GM12878 (cell line): ENCODE data around the gene ARL15. TPM values are rescaled to one million over a fixed set of nuclear protein-coding genes. Genes with fewer than 3 reads are reported as not detected.

ENCODE experiments used
- ATAC-seq: fragments of 200-7000 bp; cut with Tn5 transposase; 3 replicates; pipeline ENCODE4 v1.9.1; 2020; ENCODE audit warnings: mild to moderate bottlenecking, moderate library complexity
- BruUV-seq: library from RNA; stranded (reverse); fragments of 400-500 nt; replicated peaks from 2 replicates; lab custom pipeline; 2021; lab: Mats Ljungman, UMichigan
- CTCF ChIA-PET: fragments of 300-600 bp; sonication (Branson Sonifier 250); formaldehyde crosslinking; extraction: SDS; loops from one replicate; lab custom pipeline; 2021; ENCODE audit warnings: inconsistent platforms; lab: Yijun Ruan, JAX
- POLR2A ChIA-PET: fragments of 350-600 bp; formaldehyde crosslinking; extraction: SDS; loops from one replicate; lab custom pipeline; 2021; ENCODE audit warnings: inconsistent platforms; lab: Charles Lee
- RAD21 ChIA-PET: fragments of 300-600 bp; sonication (Branson Sonifier 250); formaldehyde crosslinking; loops from one replicate; lab custom pipeline; 2023; ENCODE audit warnings: antibody characterized with exemption; ENCODE audit not compliant: unreplicated experiment; lab: Charles Lee
- SMC1A ChIA-PET: fragments of 300-600 bp; sonication (Branson Sonifier 250); formaldehyde crosslinking; loops from one replicate; lab custom pipeline; 2023; ENCODE audit not compliant: unreplicated experiment, uncharacterized antibody; lab: Charles Lee
- DNase-seq: peaks from one replicate; pipeline ENCODE4 v3.0.0-alpha.2; 2011; ENCODE audit warnings: low read depth, low spot score
- FAIRE-seq: peaks from 3 replicates; lab custom pipeline; 2011; peaks lifted over from hg19 to GRCh38; lab: Jason Lieb, UNC
- H2AFZ ChIP-seq: 2 replicates; pipeline ENCODE4 v1.6.0; 2011; ENCODE audit warnings: low read depth, low read length, control low read depth; ENCODE audit not compliant: control insufficient read depth
- H3K27ac ChIP-seq: 2 replicates; pipeline ENCODE4 v1.5.1; 2011; ENCODE audit warnings: control low read depth; ENCODE audit not compliant: control insufficient read depth, insufficient read depth
- H3K27me3 ChIP-seq, 2 experiments: replicated peaks in 1 of 2; 2 replicates each; pipeline versions ENCODE4 v1.6.0 to v1.6.1; 2011; ENCODE audit warnings: low read length in 1 of 2; ENCODE audit not compliant: control insufficient read depth in 2 of 2, insufficient read depth in 2 of 2
- H3K36me3 ChIP-seq, 2 experiments: 2 replicates each; pipeline ENCODE4 v1.5.1; 2011; ENCODE audit warnings: low read length in 1 of 2; ENCODE audit not compliant: control insufficient read depth in 2 of 2, insufficient read depth in 2 of 2
- H3K4me1 ChIP-seq: 2 replicates; pipeline ENCODE4 v1.6.1; 2011; ENCODE audit warnings: mild to moderate bottlenecking, low read length, moderate library complexity, mixed read lengths; ENCODE audit not compliant: control insufficient read depth, insufficient read depth
- H3K4me2 ChIP-seq: 2 replicates; pipeline ENCODE4 v1.6.0; 2011; ENCODE audit warnings: control low read depth; ENCODE audit not compliant: control insufficient read depth, insufficient read depth
- H3K4me3 ChIP-seq: fragments of 200-600 bp; sonication (generic); 2 replicates; pipeline ENCODE4 v1.5.1; 2016
- H3K79me2 ChIP-seq: 2 replicates; pipeline ENCODE4 v1.6.0; 2011; ENCODE audit warnings: low read length; ENCODE audit not compliant: control insufficient read depth, insufficient read depth
- H3K9ac ChIP-seq: 2 replicates; pipeline ENCODE4 v1.8.0; 2011; ENCODE audit warnings: low read length, control low read depth, mixed read lengths; ENCODE audit not compliant: control insufficient read depth, insufficient read depth
- H3K9me3 ChIP-seq: replicated peaks from 3 replicates; pipeline ENCODE4 v1.5.1; 2011; ENCODE audit warnings: mild to moderate bottlenecking, low read length; ENCODE audit not compliant: control insufficient read depth, insufficient read depth
- H4K20me1 ChIP-seq: 2 replicates; pipeline ENCODE4 v1.6.0; 2011; ENCODE audit not compliant: control insufficient read depth, insufficient read depth
- BRCA1 ChIP-seq: IDR thresholded peaks from 2 replicates; pipeline ENCODE4 v1.6.1; 2011; ENCODE audit warnings: low read depth, low read length, improper control_type of control experiment
- JUND ChIP-seq: IDR thresholded peaks from 2 replicates; pipeline ENCODE4 v1.6.1; 2012; ENCODE audit warnings: low read depth, mild to moderate bottlenecking, low read length, improper control_type of control experiment, moderate library complexity
- MYC ChIP-seq: IDR thresholded peaks from 2 replicates; pipeline ENCODE4 v1.6.1; 2011; ENCODE audit warnings: mild to moderate bottlenecking, low read length, moderate library complexity, inconsistent platforms; ENCODE audit not compliant: insufficient read depth, insufficient replicate concordance, insufficient read length, severe bottlenecking
- PAX5 ChIP-seq: IDR thresholded peaks from 2 replicates; pipeline ENCODE4 v1.6.1; 2011; ENCODE audit warnings: low read depth, low read length, borderline replicate concordance
- PBX3 ChIP-seq: IDR thresholded peaks from 2 replicates; pipeline ENCODE4 v1.6.1; 2011; ENCODE audit warnings: mild to moderate bottlenecking, low read depth, low read length, moderate library complexity; ENCODE audit not compliant: insufficient replicate concordance
- POU2F2 ChIP-seq: IDR thresholded peaks from 3 replicates; pipeline ENCODE4 v1.6.1; 2011; ENCODE audit warnings: low read depth, mild to moderate bottlenecking, low read length, borderline replicate concordance
- SIN3A ChIP-seq: IDR thresholded peaks from 2 replicates; pipeline ENCODE4 v1.6.1; 2012; ENCODE audit warnings: low read depth, low read length, improper control_type of control experiment
- SIX5 ChIP-seq: IDR thresholded peaks from 2 replicates; pipeline ENCODE4 v1.6.1; 2011; ENCODE audit warnings: mild to moderate bottlenecking, low read depth, low read length, moderate library complexity; ENCODE audit not compliant: severe bottlenecking
- SP1 ChIP-seq: IDR thresholded peaks from one replicate; pipeline ENCODE4 v1.6.1; 2011; ENCODE audit warnings: low read depth, low read length
- STAT3 ChIP-seq: IDR thresholded peaks from 2 replicates; pipeline ENCODE4 v1.6.1; 2011; ENCODE audit warnings: low read depth, low read length, improper control_type of control experiment
- SUPT20H ChIP-seq: IDR thresholded peaks from 2 replicates; pipeline ENCODE4 v1.6.1; 2011; ENCODE audit warnings: low read depth, mild to moderate bottlenecking, low read length, moderate library complexity, borderline replicate concordance; ENCODE audit not compliant: control insufficient read depth
- USF2 ChIP-seq: IDR thresholded peaks from 2 replicates; pipeline ENCODE4 v1.6.1; 2011; ENCODE audit warnings: low read depth, low read length, improper control_type of control experiment, borderline replicate concordance
- YY1 ChIP-seq: IDR thresholded peaks from 2 replicates; pipeline ENCODE4 v1.6.1; 2011; ENCODE audit warnings: low read depth, mild to moderate bottlenecking, low read length
- WGBS: methylation state at CpG from one replicate; pipeline ENCODE4 v1.1.6; 2016; ENCODE audit warnings: low lambda C conversion rate; ENCODE audit not compliant: insufficient replicate concordance, insufficient coverage; ENCODE audit errors: missing lambda C conversion rate; 5-methylcytosine and 5-hydroxymethylcytosine counted together
- in situ Hi-C: fragments of 300-500 bp; cut with MboI; formaldehyde crosslinking; loops from 9 replicates; pipeline ENCODE4 v1.14.3; 2018; ENCODE audit warnings: mixed read lengths
- intact Hi-C: fragments of 100-400 bp; cut with micrococcal nuclease; formaldehyde crosslinking; loops from one replicate; pipeline ENCODE4 v1.14.2; 2022; ENCODE audit not compliant: unreplicated experiment
- polyA plus RNA-seq, 11 experiments: library from polyadenylated mRNA; depleted of rRNA in 4 of 11; unstranded in 6 of 11; stranded (reverse) in 5 of 11; fragments of >200 nt; fragmentation: Nextera tagmentation in 4 of 11; fragmentation: Illumina TruSeq in 1 of 11; extraction: Ambion mirVana in 4 of 11; extraction: Trizol in 1 of 11; gene quantifications; 1 replicate in 1 of 11; 2 replicates in 10 of 11; pipeline versions ENCODE4 v1.2.1 to v1.2.3, GENCODE V29; 2011 to 2016; ENCODE audit warnings: inconsistent platforms in 2 of 11, missing spikeins in 2 of 11, low read depth in 1 of 11
- total RNA-seq, 4 experiments: library from RNA; depleted of rRNA in 3 of 4; stranded (reverse); fragments of >200 nt in 3 of 4; fragmentation: Illumina TruSeq in 1 of 4; extraction: Trizol in 1 of 4; gene quantifications; 2 replicates each; pipeline versions ENCODE4 v1.2.1 to v1.2.3, GENCODE V29; 2013 to 2021

The ARL15 gene
- total and polyA plus RNA-seq, 10 of the 15 experiments (the other 5 are each of a cell fraction or from before 2014, with no cell fraction given): 3.6 to 11.0 (median 7.7) TPM

GRCh38 chr5:54276048-54276447 lies 34.3 kb downstream of the ARL15 start:
- POLR2A ChIA-PET: no interaction called here
- no peaks in the 10 kb centered on the region for H3K27me3 ChIP-seq
- WGBS: 96% methylated on average over 1 of the region's 1 CpG
- intact Hi-C loops: no loop called here
- H3K4me3 ChIP-seq: no peak overlapping the region
- RAD21 ChIA-PET: no interaction called here
- H4K20me1 ChIP-seq: 0 out of 2 replicates have a peak, but pooled peaks cover 3% of the 10 kb centered on the region
- H3K36me3 ChIP-seq: no peaks in the 10 kb centered on the region; a peak in 1 of 4 replicates
- no peaks in the 10 kb centered on the region for H3K79me2 ChIP-seq
- TF ChIP-seq STAT3 (no peak), SIX5 (no peak), YY1 (no peak)
- TF ChIP-seq, all 136 proteins: peak for 0
- DNase-seq (no peak), FAIRE-seq (no peak), ATAC-seq (no peak)
- no peaks in the 10 kb centered on the region for H3K4me1 ChIP-seq
- ChIA-PET CTCF (interaction anchor here (0.7 to 1.2 kb wide), 3 partner anchors 32 to 143 kb away, joined by 3 to 4 read pairs (median 3); no protein-coding TSS in a partner anchor), SMC1A (interaction anchor here (0.9 kb wide), 1 partner anchor 33 kb away, joined by 3 read pairs; no protein-coding TSS in a partner anchor)
- H3K27ac ChIP-seq: no peak overlapping the region
- in situ Hi-C loops: no loop called here
- H2AFZ ChIP-seq: no peak overlapping the region
- no peaks in the 10 kb centered on the region for H3K9me3 ChIP-seq
- no peak overlapping the region for H3K4me2 ChIP-seq
- no TSS peak for BruUV-seq
- H3K9ac ChIP-seq: no peak overlapping the region

- Histone ChIP-seq H3K27me3 (no peaks in the 10 kb centered on the region), H3K9ac (no peak overlapping the region), H3K4me2 (no peak overlapping the region), H3K36me3 (no peaks in the 10 kb centered on the region; a peak in 1 of 4 replicates), H3K4me3 (no peak overlapping the region), H3K4me1 (no peaks in the 10 kb centered on the region), H3K79me2 (no peaks in the 10 kb centered on the region), H2AFZ (no peak overlapping the region), H3K27ac (no peak overlapping the region), H3K9me3 (no peaks in the 10 kb centered on the region), H4K20me1 (0 out of 2 replicates have a peak, but pooled peaks cover 3% of the 10 kb centered on the region)
- WGBS: 99% methylated on average over 4 of the region's 4 CpGs
- ATAC-seq (no peak), FAIRE-seq (no peak), DNase-seq (no peak)
- no TSS peak for BruUV-seq
- ChIA-PET SMC1A (interaction anchor here (0.6 to 0.9 kb wide), 2 partner anchors 33 to 1190 kb away, joined by 3 to 4 read pairs; no protein-coding TSS in a partner anchor), CTCF (interaction anchor here (0.7 to 1.2 kb wide), 2 partner anchors 31 to 47 kb away, joined by 3 to 4 read pairs; no protein-coding TSS in a partner anchor), RAD21 (no interaction called here), POLR2A (no interaction called here)
- intact Hi-C loops (no loop called here), in situ Hi-C loops (no loop called here)
- TF ChIP-seq POU2F2 (no peak), BRCA1 (no peak), JUND (no peak), SIN3A (no peak), USF2 (no peak), PAX5 (no peak), SP1 (no peak), MYC (no peak), PBX3 (no peak), SUPT20H (no peak)
Measured at GRCh38 chr5:54275361-54275760, 35.0 kb downstream of the ARL15 start.
